Ovary (tissue), 9 donors: ENCODE results near the gene KIFC1. TPM values are rescaled to one million over a fixed set of nuclear protein-coding genes. Genes with fewer than 3 reads are reported as not detected.

Experiments
- DNase-seq, 5 donors: peaks; one replicate each; pipeline ENCODE4 v3.0.0-alpha.2; 2019 to 2020
- H3K27ac ChIP-seq, 2 donors: fragments of 200-600 bp; one replicate each; pipeline versions ENCODE4 v1.5.1 to v1.8.0; 2019 to 2022
- H3K27me3 ChIP-seq: fragments of 200-600 bp; one replicate; pipeline ENCODE4 v1.8.0; 2022
- H3K36me3 ChIP-seq: fragments of 200-600 bp; sonication (generic); one replicate; pipeline ENCODE4 v1.5.1; 2019
- H3K4me1 ChIP-seq: one replicate; pipeline ENCODE4 v1.8.1; 2013; ENCODE audit warnings: mild to moderate bottlenecking, moderate library complexity; ENCODE audit not compliant: insufficient read depth
- H3K4me3 ChIP-seq: fragments of 200-600 bp; sonication (generic); one replicate; pipeline ENCODE4 v1.5.1; 2017
- H3K9me3 ChIP-seq, 2 donors: fragments of 200-600 bp in 1 of 2; sonication (generic) in 1 of 2; one replicate each; pipeline versions ENCODE4 v1.5.1 to v1.8.1; 2013 to 2019; ENCODE audit warnings: mild to moderate bottlenecking in 1 of 2, moderate library complexity in 1 of 2
- EP300 ChIP-seq: sonication (generic); formaldehyde crosslinking; IDR thresholded peaks from one replicate; pipeline ENCODE4 v1.6.1; 2017; ENCODE audit warnings: antibody characterized with exemption
- POLR2A ChIP-seq: fragments of 450-650 bp; IDR thresholded peaks from one replicate; pipeline ENCODE4 v1.6.1; 2017; ENCODE audit warnings: antibody characterized with exemption, mild to moderate bottlenecking, moderate library complexity
- WGBS, 3 donors: extraction: QIAGEN DNeasy Blood & Tissue Kit in 1 of 3; methylation state at CpG; one replicate each; pipeline versions ENCODE4 v1.1.5 to v1.1.7; 2013 to 2017; 5-methylcytosine and 5-hydroxymethylcytosine counted together
- intact Hi-C, 4 donors: fragments of 100-400 bp; cut with DNase I; formaldehyde crosslinking; loops; one replicate each; pipeline versions ENCODE4 v1.11.0 to v1.15.1; 2022 to 2023
- polyA plus RNA-seq, 2 donors: library from polyadenylated mRNA; stranded (reverse); fragments of 200-250 nt in 1 of 2; fragments of 350-450 nt in 1 of 2; fragmentation: Illumina TruSeq in 1 of 2; extraction: RNeasy Lipid Tissue Mini Kit (QIAGEN cat#74804) in 1 of 2; gene quantifications; one replicate each; pipeline ENCODE4 v1.2.3, GENCODE V29; 2013 to 2014
- total RNA-seq, 7 donors: library from RNA; depleted of rRNA in 2 of 7; stranded (reverse); fragments of >200 nt in 2 of 7; fragmentation: NEBNext Ultra II Directional in 3 of 7; extraction: Animal tissue kit (Norgen Biotek cat#: 25700) in 3 of 7; gene quantifications; one replicate each; pipeline versions ENCODE4 v1.1.0 to v1.2.4, GENCODE V29; 2016 to 2023
- TF ChIP-seq, protein P1 (sequence below), 3 donors: fragments of 450-650 bp in 2 of 3; fragments of 200-600 bp in 1 of 3; IDR thresholded peaks; one replicate each; pipeline versions ENCODE4 v1.5.1 to v1.8.0; 2016 to 2022; ENCODE audit warnings: antibody characterized with exemption in 3 of 3, mild to moderate bottlenecking in 1 of 3
- donor health status: DM: no; HTN: no; CAD: no; lungs with moderate emphysema.
- donor health status: DM: no; HTN: no; CAD: no.
- donor health status: Bipolar disorder and iron deficiency.
- donor health status: DM: yes; HTN: yes; CAD: no.
- donor health status: DM: no; HTN: no; CAD: no.
- donor health status: DM: yes; HTN: yes; CAD: no.

KIFC1 gene
- total and polyA plus RNA-seq, 9 donors: 0.60 to 3.9 (median 2.2) TPM

DNA sequence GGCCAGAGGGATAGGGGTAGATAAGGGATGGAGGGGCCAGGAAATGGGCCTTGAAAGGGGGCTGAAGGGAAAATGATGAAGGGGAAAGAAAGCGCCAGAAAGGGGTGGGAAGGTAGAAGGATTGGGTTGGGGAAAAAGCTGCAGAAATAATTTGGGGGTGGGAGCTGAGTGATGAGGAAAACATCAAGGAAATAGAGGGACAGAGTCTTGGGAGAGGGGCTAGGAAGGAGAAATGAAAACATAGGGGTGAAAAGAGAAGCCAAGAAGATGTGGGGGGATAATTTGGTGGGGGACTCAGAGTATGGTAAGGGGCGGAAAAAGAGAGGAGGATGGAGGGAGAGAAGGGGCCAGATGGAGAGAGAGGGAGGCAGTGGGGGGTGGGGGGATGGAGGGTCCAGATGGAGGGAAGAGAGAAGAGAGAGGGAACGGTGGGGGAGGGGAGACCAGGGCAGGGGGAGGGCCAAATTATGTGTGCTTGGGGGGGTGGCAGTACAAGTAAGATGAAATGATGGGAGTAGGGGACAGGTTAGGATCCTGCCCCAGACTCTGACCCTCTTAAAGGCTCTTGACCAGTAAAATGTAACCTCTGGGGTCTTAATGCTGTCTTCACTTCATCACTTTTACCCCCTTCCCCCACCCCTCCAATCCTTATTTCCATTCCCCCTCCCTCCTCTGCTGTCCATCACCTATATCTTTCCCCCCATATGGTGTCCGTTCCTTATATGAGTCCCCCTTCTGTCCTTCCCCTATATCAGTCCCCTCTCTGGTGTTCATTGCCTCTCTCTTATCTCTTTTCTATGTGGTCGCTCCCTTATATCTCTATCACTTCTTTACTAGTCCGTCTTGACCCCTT lies 29.1 kb downstream of the KIFC1 start:
- peak in 1 of 5 donors; percentile 45 for DNase-seq
- intact Hi-C loops: loop anchor here in 1 of 4 donors (10.0 kb wide), 1 partner anchor 106 kb away; the partner anchor contains the start of genes TAPBP and ZBTB22
- Histone ChIP-seq H3K4me3 (peak overlapping the region; percentile 46), H3K36me3 (no peaks in the 10 kb centered on the region), H3K4me1 (peaks cover 15% of the 10 kb centered on the region), H3K27me3 (no peaks in the 10 kb centered on the region), H3K9me3 (no peaks in the 10 kb centered on the region), H3K27ac (peak overlapping the region; percentile 46 to 60)
- TF ChIP-seq POLR2A: no peak
- TF ChIP-seq, protein P1, sequence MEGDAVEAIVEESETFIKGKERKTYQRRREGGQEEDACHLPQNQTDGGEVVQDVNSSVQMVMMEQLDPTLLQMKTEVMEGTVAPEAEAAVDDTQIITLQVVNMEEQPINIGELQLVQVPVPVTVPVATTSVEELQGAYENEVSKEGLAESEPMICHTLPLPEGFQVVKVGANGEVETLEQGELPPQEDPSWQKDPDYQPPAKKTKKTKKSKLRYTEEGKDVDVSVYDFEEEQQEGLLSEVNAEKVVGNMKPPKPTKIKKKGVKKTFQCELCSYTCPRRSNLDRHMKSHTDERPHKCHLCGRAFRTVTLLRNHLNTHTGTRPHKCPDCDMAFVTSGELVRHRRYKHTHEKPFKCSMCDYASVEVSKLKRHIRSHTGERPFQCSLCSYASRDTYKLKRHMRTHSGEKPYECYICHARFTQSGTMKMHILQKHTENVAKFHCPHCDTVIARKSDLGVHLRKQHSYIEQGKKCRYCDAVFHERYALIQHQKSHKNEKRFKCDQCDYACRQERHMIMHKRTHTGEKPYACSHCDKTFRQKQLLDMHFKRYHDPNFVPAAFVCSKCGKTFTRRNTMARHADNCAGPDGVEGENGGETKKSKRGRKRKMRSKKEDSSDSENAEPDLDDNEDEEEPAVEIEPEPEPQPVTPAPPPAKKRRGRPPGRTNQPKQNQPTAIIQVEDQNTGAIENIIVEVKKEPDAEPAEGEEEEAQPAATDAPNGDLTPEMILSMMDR (IDR thresholded peaks at IDR 0.05): no peak
- no peak for TF ChIP-seq EP300
- WGBS, 3 donors: 45 to 54% (median 51%) methylated on average over 6 of the region's 6 CpGs

DNA sequence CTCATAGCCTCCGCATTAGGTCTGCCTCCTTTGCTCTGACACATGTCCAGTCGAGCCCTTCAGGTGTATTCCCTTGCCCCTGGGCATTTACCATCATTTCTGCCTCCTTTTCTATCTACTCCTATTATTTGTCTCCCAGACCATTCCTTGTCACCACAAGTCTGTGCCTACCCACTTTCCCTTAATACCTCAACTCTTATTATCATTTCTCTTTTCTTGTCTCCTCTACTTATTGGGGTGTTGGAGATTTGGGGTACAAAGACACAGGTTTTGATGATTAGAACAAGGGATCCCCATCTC lies 29.7 kb downstream of the KIFC1 start:
- DNase-seq: no peak
- 75 to 80% (median 75%) methylated on average over 2 of the region's 2 CpGs for WGBS, 3 donors
- Histone ChIP-seq H3K36me3 (no peaks in the 10 kb centered on the region), H3K9me3 (no peaks in the 10 kb centered on the region), H3K4me1 (peaks cover 15% of the 10 kb centered on the region), H3K4me3 (no peak overlapping the region), H3K27me3 (no peaks in the 10 kb centered on the region), H3K27ac (peak overlapping the region; percentile 45 to 60)
- no peak for TF ChIP-seq POLR2A
- TF ChIP-seq, protein P1 (IDR thresholded peaks at IDR 0.05): no peak
- no peak for TF ChIP-seq EP300
- intact Hi-C loops: loop anchor here in 1 of 4 donors (10.0 kb wide), 1 partner anchor 106 kb away; the partner anchor contains the start of genes TAPBP and ZBTB22

DNA sequence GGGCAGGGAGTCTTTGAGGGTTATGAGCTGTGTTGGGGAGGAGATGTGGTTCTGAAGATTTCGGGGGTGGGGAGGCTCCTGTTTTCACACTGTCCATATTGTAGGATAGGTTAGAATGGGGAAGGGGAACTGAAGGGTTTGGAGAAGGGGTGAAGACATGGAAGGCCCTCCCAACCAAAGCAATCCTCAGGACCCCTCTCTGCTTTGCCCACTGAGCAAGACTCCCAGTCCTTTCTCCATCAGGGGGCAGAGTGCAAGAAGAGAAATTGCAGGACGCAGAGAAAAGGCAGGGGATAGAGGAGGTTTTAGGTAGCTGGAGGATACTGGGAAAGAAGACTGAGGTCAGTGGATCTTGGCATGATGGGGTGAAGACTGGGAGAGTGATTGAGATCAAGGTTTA lies 32.2 kb downstream of the KIFC1 start:
- Histone ChIP-seq H3K4me3 (no peak overlapping the region), H3K9me3 (no peaks in the 10 kb centered on the region), H3K36me3 (no peaks in the 10 kb centered on the region), H3K27me3 (no peaks in the 10 kb centered on the region), H3K27ac (peak overlapping the region; percentile 80 to 96), H3K4me1 (peaks cover 19% of the 10 kb centered on the region)
- intact Hi-C loops: loop anchor here in 1 of 4 donors (10.0 kb wide), 1 partner anchor 109 kb away; the partner anchor contains the start of genes TAPBP and ZBTB22
- TF ChIP-seq POLR2A (no peak), EP300 (no peak)
- TF ChIP-seq, protein P1 (IDR thresholded peaks at IDR 0.05): no peak
- 94 to 97% (median 97%) methylated on average over 2 of the region's 2 CpGs for WGBS, 3 donors
- DNase-seq: no peak

DNA sequence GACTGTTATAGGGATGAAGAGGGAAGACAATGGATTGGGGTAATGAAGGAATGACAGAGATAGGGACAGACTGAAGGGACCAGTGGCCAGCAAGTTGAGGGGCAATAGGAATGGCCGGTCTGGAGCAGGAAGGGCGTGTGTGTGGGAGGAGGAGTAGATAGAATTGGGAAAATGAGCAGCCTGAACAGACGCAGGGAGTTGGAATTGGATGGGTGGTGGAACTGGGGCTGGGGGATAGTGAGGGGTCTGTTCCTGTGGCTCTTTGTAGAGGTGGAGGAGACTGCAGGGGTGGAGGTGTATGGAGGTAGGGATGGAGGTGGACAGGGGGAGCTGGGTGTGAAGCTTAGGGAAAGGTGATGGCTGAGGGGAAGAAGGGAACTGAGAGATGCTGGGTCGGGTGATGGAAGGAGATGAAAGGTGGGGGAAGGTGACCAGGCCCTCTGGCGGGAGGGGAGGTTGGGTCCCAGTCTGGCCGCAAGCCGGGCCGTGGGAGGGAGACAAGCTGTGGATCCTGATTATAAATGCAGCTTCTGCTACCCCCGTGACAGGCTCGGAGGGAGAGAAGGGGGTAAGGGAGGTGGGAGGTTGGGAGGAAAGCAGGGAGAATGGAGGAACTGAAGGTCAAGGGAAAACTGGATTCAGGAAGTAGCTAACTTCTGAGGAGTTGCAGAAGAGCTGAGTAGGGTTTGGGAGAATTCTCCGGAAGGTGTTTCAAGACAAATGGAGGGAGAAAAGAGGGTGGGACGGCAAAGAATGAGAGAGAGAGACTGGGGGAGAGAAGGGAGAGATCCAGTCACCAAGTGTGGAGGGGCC lies 33.4 kb downstream of the KIFC1 start:
- Histone ChIP-seq H3K4me3 (peak overlapping the region; percentile 59), H3K27me3 (no peaks in the 10 kb centered on the region), H3K36me3 (no peaks in the 10 kb centered on the region), H3K4me1 (peaks cover 24% of the 10 kb centered on the region), H3K27ac (peak overlapping the region; percentile 80 to 96), H3K9me3 (no peaks in the 10 kb centered on the region)
- intact Hi-C loops: loop anchor here in 1 of 4 donors (10.0 kb wide), 1 partner anchor 110 kb away; the partner anchor contains the start of genes TAPBP and ZBTB22
- TF ChIP-seq POLR2A (peak; percentile 32), EP300 (no peak)
- TF ChIP-seq, protein P1 (IDR thresholded peaks at IDR 0.05): no peak
- WGBS, 3 donors: 5 to 7% (median 6%) methylated on average over 12 of the region's 12 CpGs
- peak; percentile 62 to 76 (median 74) for DNase-seq
